HG02798 (cell line): Measurements from ENCODE around the gene SBF2.
"Not testable (repeated sequence)": the region's sequence is repeated elsewhere in the genome, so short reads cannot be mapped to it uniquely, and the experiment has no call there.

Experiments
- ATAC-seq: cut with Tn5 transposase; IDR thresholded peaks from one replicate; pipeline ENCODE4 v1.9.1; 2021; ENCODE audit warnings: mild to moderate bottlenecking; ENCODE audit not compliant: unreplicated experiment, poor library complexity

Gene SBF2

GRCh38 chr11:9977554-9977953 is 316.5 kb downstream of the SBF2 start:
- no peak for ATAC-seq

- no peak for ATAC-seq
These were observed 319.6 kb downstream of the SBF2 start for GRCh38 chr11:9974375-9974774.

GRCh38 chr11:9973921-9974320 is 320.1 kb downstream of the SBF2 start:
- ATAC-seq = no peak

GRCh38 chr11:9972989-9973388 is 321.0 kb downstream of the SBF2 start:
- ATAC-seq = peak; percentile 60

GRCh38 chr11:9971894-9972293 is 322.1 kb downstream of the SBF2 start:
- ATAC-seq = no peak

GRCh38 chr11:9969068-9969467 is 325.0 kb downstream of the SBF2 start:
- no peak for ATAC-seq

GRCh38 chr11:9962722-9963121 is 331.3 kb downstream of the SBF2 start:
- ATAC-seq = peak; percentile 68

- ATAC-seq = no peak
These were observed 336.9 kb downstream of the SBF2 start for GRCh38 chr11:9957072-9957471.

- no peak for ATAC-seq
These were observed 337.5 kb downstream of the SBF2 start for GRCh38 chr11:9956483-9956882.

GRCh38 chr11:9955391-9955790 is 338.6 kb downstream of the SBF2 start:
- no peak for ATAC-seq

GRCh38 chr11:9953994-9954626 is 339.9 kb downstream of the SBF2 start:
- no peak for ATAC-seq

- ATAC-seq = no peak
These were observed 341.4 kb downstream of the SBF2 start for GRCh38 chr11:9952511-9953196.

- no peak for ATAC-seq
These were observed 342.2 kb downstream of the SBF2 start for GRCh38 chr11:9951807-9952206.

- no peak for ATAC-seq
These were observed 343.6 kb downstream of the SBF2 start for GRCh38 chr11:9950462-9950861.

GRCh38 chr11:9947231-9947864 is 346.7 kb downstream of the SBF2 start:
- peak; percentile 47 for ATAC-seq

GRCh38 chr11:9945680-9946079 is 348.3 kb downstream of the SBF2 start:
- ATAC-seq = not testable (repeated sequence)

- no peak for ATAC-seq
These were observed 350.5 kb downstream of the SBF2 start for GRCh38 chr11:9943386-9944110.

GRCh38 chr11:9941991-9942390 is 352.0 kb downstream of the SBF2 start:
- no peak for ATAC-seq

GRCh38 chr11:9939150-9939549 is 354.9 kb downstream of the SBF2 start:
- not testable (repeated sequence) for ATAC-seq

GRCh38 chr11:9936754-9937153 is 357.3 kb downstream of the SBF2 start:
- no peak for ATAC-seq

- ATAC-seq = not testable (repeated sequence)
These were observed 361.2 kb downstream of the SBF2 start for GRCh38 chr11:9932843-9933242.
